ENCODE measurements around the gene ZYG11B.

DNA sequence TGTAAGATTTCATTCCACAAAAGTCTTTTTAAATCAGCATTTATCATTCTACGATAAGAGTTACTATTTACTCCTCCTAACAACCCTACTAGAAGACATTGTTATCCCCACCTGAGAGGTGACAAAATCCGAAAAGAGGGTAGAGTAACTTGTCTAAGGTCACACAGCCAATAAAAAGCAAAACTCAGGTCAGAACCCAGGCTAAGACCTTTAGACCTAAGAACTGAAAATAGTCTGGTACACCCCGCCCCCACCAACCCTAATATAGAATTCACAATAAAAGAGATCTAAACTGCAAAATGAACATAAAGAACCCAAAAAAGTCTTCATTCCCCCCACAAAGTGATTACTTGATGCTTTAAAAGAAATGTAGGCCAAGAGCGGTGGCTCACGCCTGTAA, 46.8 kb upstream of the ZYG11B start:
- TF ChIP-seq, protein P1, sequence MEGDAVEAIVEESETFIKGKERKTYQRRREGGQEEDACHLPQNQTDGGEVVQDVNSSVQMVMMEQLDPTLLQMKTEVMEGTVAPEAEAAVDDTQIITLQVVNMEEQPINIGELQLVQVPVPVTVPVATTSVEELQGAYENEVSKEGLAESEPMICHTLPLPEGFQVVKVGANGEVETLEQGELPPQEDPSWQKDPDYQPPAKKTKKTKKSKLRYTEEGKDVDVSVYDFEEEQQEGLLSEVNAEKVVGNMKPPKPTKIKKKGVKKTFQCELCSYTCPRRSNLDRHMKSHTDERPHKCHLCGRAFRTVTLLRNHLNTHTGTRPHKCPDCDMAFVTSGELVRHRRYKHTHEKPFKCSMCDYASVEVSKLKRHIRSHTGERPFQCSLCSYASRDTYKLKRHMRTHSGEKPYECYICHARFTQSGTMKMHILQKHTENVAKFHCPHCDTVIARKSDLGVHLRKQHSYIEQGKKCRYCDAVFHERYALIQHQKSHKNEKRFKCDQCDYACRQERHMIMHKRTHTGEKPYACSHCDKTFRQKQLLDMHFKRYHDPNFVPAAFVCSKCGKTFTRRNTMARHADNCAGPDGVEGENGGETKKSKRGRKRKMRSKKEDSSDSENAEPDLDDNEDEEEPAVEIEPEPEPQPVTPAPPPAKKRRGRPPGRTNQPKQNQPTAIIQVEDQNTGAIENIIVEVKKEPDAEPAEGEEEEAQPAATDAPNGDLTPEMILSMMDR (optimal IDR thresholded peaks at IDR 0.05 in 1 of 3, IDR thresholded peaks at IDR 0.05 in 1 of 3, conservative IDR thresholded peaks at IDR 0.05 in 1 of 3; ENCODE audit: extremely low read depth in 1 of 3, insufficient read depth in 2 of 3, low read length in 3 of 3), result no peak
- TF ChIP-seq EZH2 (IDR thresholded peaks at IDR 0.05; ENCODE audit: low read length), result no peak

All from keratinocyte (primary cell).